ENCODE data around the gene ZNG1F. TPM values are rescaled to one million over a fixed set of nuclear protein-coding genes. Genes with fewer than 3 reads are reported as not detected.
"Not testable (repeated sequence)": the region's sequence is repeated elsewhere in the genome, so short reads cannot be mapped to it uniquely, and the experiment has no call there.

ZNG1F gene
- total and polyA plus RNA-seq, 7 experiments from 2014 or later, result 6.4 to 12.4 (median 11.8) TPM

GRCh38 chr9:41094010-41094773, 94.9 kb downstream of the ZNG1F start:
- DNase-seq; H3K4me1 Mint-ChIP-seq; H3K27ac Mint-ChIP-seq; H3K36me3 ChIP-seq (ENCODE audit: control insufficient read depth in 2 of 3, insufficient read depth in 3 of 3, low read length in 3 of 3); H3K9me3 ChIP-seq (ENCODE audit: control insufficient read depth in 2 of 3, low read length in 3 of 3); POLR2A ChIA-PET; H3K27ac ChIP-seq (ENCODE audit: low read depth, low read length); H3K4me1 ChIP-seq (ENCODE audit: control insufficient read depth in 2 of 2, insufficient read depth in 2 of 2, low read length in 2 of 2); H3K27me3 ChIP-seq (ENCODE audit: control insufficient read depth in 2 of 2, insufficient read depth in 2 of 2, low read length in 2 of 2); ATAC-seq; H3K27me3 Mint-ChIP-seq; CTCF ChIA-PET; H3K4me3 Mint-ChIP-seq; H3K4me3 ChIP-seq (ENCODE audit: low read length); H3K9me3 Mint-ChIP-seq; intact Hi-C loops (cut with micrococcal nuclease); H3K36me3 Mint-ChIP-seq: not testable (repeated sequence)

DNA sequence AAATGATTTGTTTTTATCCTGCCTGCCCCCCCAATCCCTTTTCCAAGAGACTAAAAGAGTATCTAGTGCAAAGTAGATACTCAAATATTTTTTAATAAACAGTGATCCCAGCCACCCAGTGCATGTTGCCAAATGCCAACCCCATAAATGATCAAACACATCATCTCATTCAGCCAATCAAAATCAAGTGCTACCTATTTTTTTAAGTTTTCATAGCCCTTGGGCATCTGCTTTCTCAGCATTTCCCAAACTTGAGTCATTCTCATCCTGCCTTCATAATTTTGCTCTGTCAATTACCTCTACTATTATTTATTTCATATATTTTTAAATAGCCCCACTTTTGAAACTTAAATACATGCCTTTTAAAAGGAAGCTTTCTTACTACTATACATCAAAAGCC, 98.2 kb downstream of the ZNG1F start:
- H3K36me3 Mint-ChIP-seq; H3K9me3 Mint-ChIP-seq; CTCF ChIA-PET; DNase-seq; H3K4me1 ChIP-seq (ENCODE audit: control insufficient read depth in 2 of 2, insufficient read depth in 2 of 2, low read length in 2 of 2); H3K9me3 ChIP-seq (ENCODE audit: control insufficient read depth in 2 of 3, low read length in 3 of 3); H3K27ac ChIP-seq (ENCODE audit: low read depth, low read length); ATAC-seq; H3K27ac Mint-ChIP-seq; H3K4me1 Mint-ChIP-seq; H3K4me3 ChIP-seq (ENCODE audit: low read length); POLR2A ChIA-PET; H3K27me3 ChIP-seq (ENCODE audit: control insufficient read depth in 2 of 2, insufficient read depth in 2 of 2, low read length in 2 of 2); intact Hi-C loops (cut with micrococcal nuclease); H3K4me3 Mint-ChIP-seq; H3K36me3 ChIP-seq (ENCODE audit: control insufficient read depth in 2 of 3, insufficient read depth in 3 of 3, low read length in 3 of 3): not testable (repeated sequence)
- H3K27me3 Mint-ChIP-seq, result peaks cover 18 to 25% (median 19%) of the 10 kb centered on the region in 5 donors

DNA sequence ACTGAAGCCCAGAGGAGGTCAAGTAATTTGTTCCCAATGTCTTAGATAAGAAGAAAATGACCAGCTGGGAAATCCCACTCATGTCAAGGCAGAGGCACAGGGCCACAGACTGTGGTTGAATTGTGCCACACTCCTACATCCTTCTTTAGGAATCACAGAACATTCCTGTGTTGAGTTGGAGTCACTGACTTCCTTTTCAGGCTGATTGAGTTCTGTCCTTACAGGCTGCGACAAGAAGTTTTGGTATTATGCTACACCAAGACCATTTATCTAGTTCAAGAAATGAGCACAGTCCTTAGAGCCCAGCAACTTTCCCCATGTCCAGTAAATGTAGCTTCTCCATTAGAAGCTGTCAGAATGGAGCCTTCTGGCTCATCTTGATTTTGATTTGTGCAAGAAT, 98.7 kb downstream of the ZNG1F start:
- H3K4me1 ChIP-seq (ENCODE audit: control insufficient read depth in 2 of 2, insufficient read depth in 2 of 2, low read length in 2 of 2); CTCF ChIA-PET; H3K9me3 ChIP-seq (ENCODE audit: control insufficient read depth in 2 of 3, low read length in 3 of 3); H3K36me3 ChIP-seq (ENCODE audit: control insufficient read depth in 2 of 3, insufficient read depth in 3 of 3, low read length in 3 of 3); H3K9me3 Mint-ChIP-seq; H3K4me3 ChIP-seq (ENCODE audit: low read length); H3K4me1 Mint-ChIP-seq; ATAC-seq; H3K27ac ChIP-seq (ENCODE audit: low read depth, low read length); H3K36me3 Mint-ChIP-seq; intact Hi-C loops (cut with micrococcal nuclease); H3K27ac Mint-ChIP-seq; H3K4me3 Mint-ChIP-seq; POLR2A ChIA-PET; DNase-seq; H3K27me3 ChIP-seq (ENCODE audit: control insufficient read depth in 2 of 2, insufficient read depth in 2 of 2, low read length in 2 of 2): not testable (repeated sequence)
- peaks cover 20 to 27% (median 20%) of the 10 kb centered on the region in 5 donors for H3K27me3 Mint-ChIP-seq

GRCh38 chr9:41088450-41089059, 100.6 kb downstream of the ZNG1F start:
- peak; percentile 83 for ATAC-seq
- DNase-seq, result peak in 6 of 9 donors; percentile 2 to 36 (median 30)
- H3K36me3 Mint-ChIP-seq; POLR2A ChIA-PET; H3K9me3 Mint-ChIP-seq; H3K27ac ChIP-seq (ENCODE audit: low read depth, low read length); H3K4me3 Mint-ChIP-seq; H3K27ac Mint-ChIP-seq; H3K36me3 ChIP-seq (ENCODE audit: control insufficient read depth in 2 of 3, insufficient read depth in 3 of 3, low read length in 3 of 3); H3K27me3 ChIP-seq (ENCODE audit: control insufficient read depth in 2 of 2, insufficient read depth in 2 of 2, low read length in 2 of 2); H3K4me3 ChIP-seq (ENCODE audit: low read length); intact Hi-C loops (cut with micrococcal nuclease); H3K9me3 ChIP-seq (ENCODE audit: control insufficient read depth in 2 of 3, low read length in 3 of 3); H3K4me1 Mint-ChIP-seq; H3K4me1 ChIP-seq (ENCODE audit: control insufficient read depth in 2 of 2, insufficient read depth in 2 of 2, low read length in 2 of 2); CTCF ChIA-PET: not testable (repeated sequence)
- peaks cover 20 to 33% (median 25%) of the 10 kb centered on the region in 5 donors for H3K27me3 Mint-ChIP-seq

GRCh38 chr9:41087929-41088328, 101.2 kb downstream of the ZNG1F start:
- POLR2A ChIA-PET; intact Hi-C loops (cut with micrococcal nuclease); H3K9me3 ChIP-seq (ENCODE audit: control insufficient read depth in 2 of 3, low read length in 3 of 3); H3K27ac Mint-ChIP-seq; DNase-seq; H3K4me3 ChIP-seq (ENCODE audit: low read length); H3K4me1 Mint-ChIP-seq; ATAC-seq; H3K36me3 Mint-ChIP-seq; CTCF ChIA-PET; H3K9me3 Mint-ChIP-seq; H3K27ac ChIP-seq (ENCODE audit: low read depth, low read length); H3K27me3 ChIP-seq (ENCODE audit: control insufficient read depth in 2 of 2, insufficient read depth in 2 of 2, low read length in 2 of 2); H3K36me3 ChIP-seq (ENCODE audit: control insufficient read depth in 2 of 3, insufficient read depth in 3 of 3, low read length in 3 of 3); H3K4me1 ChIP-seq (ENCODE audit: control insufficient read depth in 2 of 2, insufficient read depth in 2 of 2, low read length in 2 of 2); H3K4me3 Mint-ChIP-seq: not testable (repeated sequence)
- peaks cover 20 to 35% (median 25%) of the 10 kb centered on the region in 5 donors for H3K27me3 Mint-ChIP-seq

- H3K36me3 Mint-ChIP-seq; H3K4me1 ChIP-seq (ENCODE audit: control insufficient read depth in 2 of 2, insufficient read depth in 2 of 2, low read length in 2 of 2); H3K27ac Mint-ChIP-seq; H3K4me3 Mint-ChIP-seq; H3K4me3 ChIP-seq (ENCODE audit: low read length); ATAC-seq; CTCF ChIA-PET; H3K9me3 Mint-ChIP-seq; H3K36me3 ChIP-seq (ENCODE audit: control insufficient read depth in 2 of 3, insufficient read depth in 3 of 3, low read length in 3 of 3); intact Hi-C loops (cut with micrococcal nuclease); H3K4me1 Mint-ChIP-seq; POLR2A ChIA-PET; H3K27me3 ChIP-seq (ENCODE audit: control insufficient read depth in 2 of 2, insufficient read depth in 2 of 2, low read length in 2 of 2); DNase-seq; H3K9me3 ChIP-seq (ENCODE audit: control insufficient read depth in 2 of 3, low read length in 3 of 3); H3K27ac ChIP-seq (ENCODE audit: low read depth, low read length): not testable (repeated sequence)
- peaks cover 23 to 41% (median 32%) of the 10 kb centered on the region in 5 donors for H3K27me3 Mint-ChIP-seq
Observed at GRCh38 chr9:41087157-41087780, 101.8 kb downstream of the ZNG1F start.

- DNase-seq; H3K36me3 ChIP-seq (ENCODE audit: control insufficient read depth in 2 of 3, insufficient read depth in 3 of 3, low read length in 3 of 3); CTCF ChIA-PET; H3K4me3 Mint-ChIP-seq; H3K9me3 ChIP-seq (ENCODE audit: control insufficient read depth in 2 of 3, low read length in 3 of 3); H3K9me3 Mint-ChIP-seq; H3K4me1 ChIP-seq (ENCODE audit: control insufficient read depth in 2 of 2, insufficient read depth in 2 of 2, low read length in 2 of 2); H3K4me1 Mint-ChIP-seq; H3K27ac ChIP-seq (ENCODE audit: low read depth, low read length); H3K4me3 ChIP-seq (ENCODE audit: low read length); H3K36me3 Mint-ChIP-seq; ATAC-seq; intact Hi-C loops (cut with micrococcal nuclease); H3K27me3 ChIP-seq (ENCODE audit: control insufficient read depth in 2 of 2, insufficient read depth in 2 of 2, low read length in 2 of 2); POLR2A ChIA-PET; H3K27ac Mint-ChIP-seq: not testable (repeated sequence)
- peaks cover 25 to 44% (median 33%) of the 10 kb centered on the region in 5 donors for H3K27me3 Mint-ChIP-seq
Observed at GRCh38 chr9:41086685-41087084, 102.4 kb downstream of the ZNG1F start.
